Retina (tissue), 1 donor: Measurements from ENCODE around the gene SVIL.
"Not testable (repeated sequence)": the region's sequence is repeated elsewhere in the genome, so short reads cannot be mapped to it uniquely, and the experiment has no call there.

Experiments
- DNase-seq: peaks from one replicate; pipeline ENCODE4 v3.0.0-alpha.2; 2016

SVIL gene

GRCh38 chr10:29619241-29619669 lies 15.5 kb downstream of the SVIL start:
- DNase-seq = no peak

GRCh38 chr10:29618341-29619171 lies 16.2 kb downstream of the SVIL start:
- DNase-seq = peak; percentile 30

- no peak for DNase-seq
Measured at GRCh38 chr10:29617880-29618340, 16.9 kb downstream of the SVIL start.

GRCh38 chr10:29616542-29616941 lies 18.2 kb downstream of the SVIL start:
- DNase-seq = no peak

- DNase-seq = no peak
Measured at GRCh38 chr10:29615195-29615594, 19.6 kb downstream of the SVIL start.

GRCh38 chr10:29614289-29614688 lies 20.5 kb downstream of the SVIL start:
- DNase-seq = not testable (repeated sequence)

GRCh38 chr10:29613791-29614190 lies 21.0 kb downstream of the SVIL start:
- no peak for DNase-seq

- no peak for DNase-seq
Measured at GRCh38 chr10:29613196-29613595, 21.6 kb downstream of the SVIL start.

GRCh38 chr10:29612657-29613056 lies 22.1 kb downstream of the SVIL start:
- no peak for DNase-seq

- DNase-seq = no peak
Measured at GRCh38 chr10:29611781-29612381, 22.9 kb downstream of the SVIL start.

- DNase-seq = no peak
Measured at GRCh38 chr10:29610876-29611647, 23.7 kb downstream of the SVIL start.

- DNase-seq = not testable (repeated sequence)
Measured at GRCh38 chr10:29610331-29610730, 24.4 kb downstream of the SVIL start.

- no peak for DNase-seq
Measured at GRCh38 chr10:29609696-29610095, 25.1 kb downstream of the SVIL start.

- DNase-seq = no peak
Measured at GRCh38 chr10:29608476-29609301, 26.1 kb downstream of the SVIL start.

GRCh38 chr10:29608062-29608461 lies 26.7 kb downstream of the SVIL start:
- DNase-seq = no peak

GRCh38 chr10:29607576-29607975 lies 27.2 kb downstream of the SVIL start:
- no peak for DNase-seq

GRCh38 chr10:29606693-29607092 lies 28.1 kb downstream of the SVIL start:
- DNase-seq = not testable (repeated sequence)

GRCh38 chr10:29604291-29604825 lies 30.4 kb downstream of the SVIL start:
- DNase-seq = no peak

GRCh38 chr10:29603223-29603896 lies 31.4 kb downstream of the SVIL start:
- DNase-seq = no peak

- DNase-seq = no peak
Measured at GRCh38 chr10:29600821-29601220, 34.0 kb downstream of the SVIL start.

GRCh38 chr10:29600067-29600466 lies 34.7 kb downstream of the SVIL start:
- DNase-seq = no peak

- DNase-seq = no peak
Measured at GRCh38 chr10:29598851-29599311, 35.9 kb downstream of the SVIL start.
